Measurements from ENCODE around the gene KPNB1. TPM values are rescaled to one million over a fixed set of nuclear protein-coding genes. Genes with fewer than 3 reads are reported as not detected.

The KPNB1 gene
- total and polyA plus RNA-seq, 9 donors: 63.4 to 346 (median 236) TPM

- Histone ChIP-seq H3K4me3 (no peak overlapping the region), H3K27ac (no peak overlapping the region), H3K9me3 (no peaks in the 10 kb centered on the region), H3K4me1 (ENCODE audit: insufficient read depth) (peaks cover 8% of the 10 kb centered on the region), H3K27me3 (no peaks in the 10 kb centered on the region), H3K36me3 (no peaks in the 10 kb centered on the region)
- intact Hi-C loops (cut with DNase I): no loop called here
- DNase-seq: peak in 4 of 5 donors; percentile 65 to 78 (median 72)
- peak; percentile 58 to 94 (median 60) for TF ChIP-seq CTCF (IDR thresholded peaks at IDR 0.05)
- TF ChIP-seq POLR2A (IDR thresholded peaks at IDR 0.05): no peak
- TF ChIP-seq EP300 (IDR thresholded peaks at IDR 0.05): no peak
- 60 to 72% (median 62%) methylated on average over 25 of the region's 25 CpGs for WGBS, 3 donors
These were observed 49.2 kb downstream of the KPNB1 start for GRCh38 chr17:47698749-47699535.

GRCh38 chr17:47699536-47699840 is 49.8 kb downstream of the KPNB1 start:
- Histone ChIP-seq H3K36me3 (no peaks in the 10 kb centered on the region), H3K27ac (no peak overlapping the region), H3K9me3 (no peaks in the 10 kb centered on the region), H3K27me3 (no peaks in the 10 kb centered on the region), H3K4me1 (ENCODE audit: insufficient read depth) (peaks cover 8% of the 10 kb centered on the region), H3K4me3 (no peak overlapping the region)
- no peak for TF ChIP-seq EP300 (IDR thresholded peaks at IDR 0.05)
- DNase-seq: no peak
- intact Hi-C loops (cut with DNase I): no loop called here
- 88 to 98% (median 91%) methylated on average over 4 of the region's 4 CpGs for WGBS, 3 donors

- no peak overlapping the region for H3K27ac ChIP-seq
- H3K4me1 ChIP-seq (ENCODE audit: insufficient read depth): peaks cover 8% of the 10 kb centered on the region
- no peaks in the 10 kb centered on the region for H3K36me3 ChIP-seq
- peak in 1 of 5 donors; percentile 30 for DNase-seq
- 81 to 87% (median 87%) methylated on average over 13 of the region's 13 CpGs for WGBS, 3 donors
- no peak overlapping the region for H3K4me3 ChIP-seq
- H3K9me3 ChIP-seq: no peaks in the 10 kb centered on the region
- no peak for TF ChIP-seq POLR2A (IDR thresholded peaks at IDR 0.05)
- TF ChIP-seq CTCF (IDR thresholded peaks at IDR 0.05): no peak
- no peak for TF ChIP-seq EP300 (IDR thresholded peaks at IDR 0.05)
- intact Hi-C loops (cut with DNase I): no loop called here
- no peaks in the 10 kb centered on the region for H3K27me3 ChIP-seq
These were observed 51.0 kb downstream of the KPNB1 start for GRCh38 chr17:47700471-47701449.

GRCh38 chr17:47701608-47702007 is 51.9 kb downstream of the KPNB1 start:
- TF ChIP-seq POLR2A (IDR thresholded peaks at IDR 0.05): no peak
- no peak for TF ChIP-seq EP300 (IDR thresholded peaks at IDR 0.05)
- no peak for TF ChIP-seq CTCF (IDR thresholded peaks at IDR 0.05)
- peak in 2 of 5 donors; percentile 46 to 61 for DNase-seq
- Histone ChIP-seq H3K4me1 (ENCODE audit: insufficient read depth) (peaks cover 9% of the 10 kb centered on the region), H3K9me3 (no peaks in the 10 kb centered on the region), H3K27ac (peak overlapping the region; percentile 42 to 52), H3K36me3 (no peaks in the 10 kb centered on the region), H3K27me3 (no peaks in the 10 kb centered on the region), H3K4me3 (no peak overlapping the region)
- intact Hi-C loops (cut with DNase I): no loop called here
- WGBS, 3 donors: 58 to 74% (median 69%) methylated on average over 4 of the region's 4 CpGs

All from ovary (tissue), 9 donors.